Measurements from ENCODE around the gene TMEM156.

DNA sequence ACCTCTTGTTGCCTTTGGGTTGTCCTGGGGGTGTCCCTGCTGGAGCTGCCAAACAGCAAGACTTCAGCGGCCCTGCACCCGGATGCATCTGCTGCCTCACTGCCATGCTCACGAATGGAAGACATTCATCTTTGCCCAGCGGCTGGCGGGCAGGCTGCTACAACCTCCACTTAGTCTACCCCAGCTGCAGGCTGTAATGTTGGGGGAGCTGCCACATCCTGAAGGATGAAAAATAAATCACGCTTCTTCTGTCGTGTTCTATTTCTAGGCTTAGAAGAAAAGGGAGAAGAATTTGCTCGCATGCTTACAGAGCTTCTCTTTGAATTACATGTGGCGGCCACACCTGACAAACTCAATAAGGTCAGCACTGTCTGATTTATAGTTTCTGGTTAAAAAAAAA is 103.2 kb downstream of the TMEM156 start:
- TF ChIP-seq HDAC2 (IDR thresholded peaks at IDR 0.05), result no peak
- TF ChIP-seq CHD2 (IDR thresholded peaks at IDR 0.05; ENCODE audit: borderline replicate concordance, low read depth, low read length), result no peak
- TF ChIP-seq ZBED1 (IDR thresholded peaks at IDR 0.05; ENCODE audit: borderline replicate concordance), result no peak
- TF ChIP-seq POLR2A (IDR thresholded peaks at IDR 0.05; ENCODE audit: low read depth, low read length), result no peak
- no peak for TF ChIP-seq TAF1 (IDR thresholded peaks at IDR 0.05; ENCODE audit: borderline replicate concordance, low read depth, low read length)
- TF ChIP-seq, protein P1, sequence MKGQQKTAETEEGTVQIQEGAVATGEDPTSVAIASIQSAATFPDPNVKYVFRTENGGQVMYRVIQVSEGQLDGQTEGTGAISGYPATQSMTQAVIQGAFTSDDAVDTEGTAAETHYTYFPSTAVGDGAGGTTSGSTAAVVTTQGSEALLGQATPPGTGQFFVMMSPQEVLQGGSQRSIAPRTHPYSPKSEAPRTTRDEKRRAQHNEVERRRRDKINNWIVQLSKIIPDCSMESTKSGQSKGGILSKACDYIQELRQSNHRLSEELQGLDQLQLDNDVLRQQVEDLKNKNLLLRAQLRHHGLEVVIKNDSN (IDR thresholded peaks at IDR 0.05; ENCODE audit: borderline replicate concordance, extremely low read length, insufficient read depth, low read depth, low read length), result no peak
- no peak for TF ChIP-seq FOXM1 (IDR thresholded peaks at IDR 0.05; ENCODE audit: low read depth, low read length)
- no peak for TF ChIP-seq CEBPB (IDR thresholded peaks at IDR 0.05; ENCODE audit: borderline replicate concordance in 1 of 2, low read depth in 2 of 2, low read length in 2 of 2)
- no peak for TF ChIP-seq BRCA1 (IDR thresholded peaks at IDR 0.05; ENCODE audit: low read depth, low read length)
- TF ChIP-seq, protein P2, sequence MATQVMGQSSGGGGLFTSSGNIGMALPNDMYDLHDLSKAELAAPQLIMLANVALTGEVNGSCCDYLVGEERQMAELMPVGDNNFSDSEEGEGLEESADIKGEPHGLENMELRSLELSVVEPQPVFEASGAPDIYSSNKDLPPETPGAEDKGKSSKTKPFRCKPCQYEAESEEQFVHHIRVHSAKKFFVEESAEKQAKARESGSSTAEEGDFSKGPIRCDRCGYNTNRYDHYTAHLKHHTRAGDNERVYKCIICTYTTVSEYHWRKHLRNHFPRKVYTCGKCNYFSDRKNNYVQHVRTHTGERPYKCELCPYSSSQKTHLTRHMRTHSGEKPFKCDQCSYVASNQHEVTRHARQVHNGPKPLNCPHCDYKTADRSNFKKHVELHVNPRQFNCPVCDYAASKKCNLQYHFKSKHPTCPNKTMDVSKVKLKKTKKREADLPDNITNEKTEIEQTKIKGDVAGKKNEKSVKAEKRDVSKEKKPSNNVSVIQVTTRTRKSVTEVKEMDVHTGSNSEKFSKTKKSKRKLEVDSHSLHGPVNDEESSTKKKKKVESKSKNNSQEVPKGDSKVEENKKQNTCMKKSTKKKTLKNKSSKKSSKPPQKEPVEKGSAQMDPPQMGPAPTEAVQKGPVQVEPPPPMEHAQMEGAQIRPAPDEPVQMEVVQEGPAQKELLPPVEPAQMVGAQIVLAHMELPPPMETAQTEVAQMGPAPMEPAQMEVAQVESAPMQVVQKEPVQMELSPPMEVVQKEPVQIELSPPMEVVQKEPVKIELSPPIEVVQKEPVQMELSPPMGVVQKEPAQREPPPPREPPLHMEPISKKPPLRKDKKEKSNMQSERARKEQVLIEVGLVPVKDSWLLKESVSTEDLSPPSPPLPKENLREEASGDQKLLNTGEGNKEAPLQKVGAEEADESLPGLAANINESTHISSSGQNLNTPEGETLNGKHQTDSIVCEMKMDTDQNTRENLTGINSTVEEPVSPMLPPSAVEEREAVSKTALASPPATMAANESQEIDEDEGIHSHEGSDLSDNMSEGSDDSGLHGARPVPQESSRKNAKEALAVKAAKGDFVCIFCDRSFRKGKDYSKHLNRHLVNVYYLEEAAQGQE (IDR thresholded peaks at IDR 0.05; ENCODE audit: low read depth, low read length), result no peak
- TF ChIP-seq PML (IDR thresholded peaks at IDR 0.05; ENCODE audit: low read length), result no peak
- no peak for TF ChIP-seq NFYA (IDR thresholded peaks at IDR 0.05; ENCODE audit: borderline replicate concordance, low read depth, low read length)

Measured in GM12878 (cell line).